K562 (cell line): ENCODE data around the gene GABPB2. TPM values are rescaled to one million over a fixed set of nuclear protein-coding genes. Genes with fewer than 3 reads are reported as not detected.

ENCODE experiments used
- ATAC-seq: fragments of 200-7000 bp; cut with Tn5 transposase; 3 replicates; pipeline ENCODE4 v1.9.1; 2020; ENCODE audit warnings: moderate library complexity
- BruUV-seq: library from RNA; stranded (reverse); fragments of 400-500 nt; replicated peaks from 2 replicates; lab custom pipeline; 2021; lab: Mats Ljungman, UMichigan
- CTCF ChIA-PET: fragments of 300-600 bp; formaldehyde crosslinking; extraction: SDS; loops from one replicate; lab custom pipeline; 2021; ENCODE audit warnings: low intra/inter-chr PET ratio; lab: Yijun Ruan, JAX
- POLR2A ChIA-PET: fragments of 300-600, 350-650 bp; sonication (Branson Sonifier 250); formaldehyde crosslinking; extraction: SDS; loops from one replicate; lab custom pipeline; 2021; ENCODE audit warnings: antibody characterized with exemption, inconsistent platforms; lab: Yijun Ruan, JAX
- DNase-seq, 4 experiments: peaks; one replicate each; pipeline versions ENCODE4 v3.0.0 to v3.0.0-alpha.2; 2011 to 2018; ENCODE audit warnings: low spot score in 3 of 4, mixed read lengths in 3 of 4; ENCODE audit errors: extremely low read depth in 1 of 4
- FAIRE-seq: peaks from 2 replicates; lab custom pipeline; 2011; peaks lifted over from hg19 to GRCh38; lab: Jason Lieb, UNC
- H2AFZ ChIP-seq: 2 replicates; pipeline ENCODE4 v1.6.0; 2011; ENCODE audit warnings: low read depth, low read length, control low read depth, inconsistent platforms
- H3K27ac ChIP-seq: fragments of 200-600 bp; 3 replicates; pipeline ENCODE4 v1.8.0; 2011; ENCODE audit warnings: low read depth, mild to moderate bottlenecking, control low read depth, inconsistent platforms, low read length, moderate library complexity, mixed read lengths; ENCODE audit errors: extremely low read depth
- H3K27me3 ChIP-seq, 2 experiments: fragments of 300-600 bp in 1 of 2; 2 replicates in 1 of 2; 3 replicates in 1 of 2; pipeline versions ENCODE4 v1.6.0 to v1.8.0; 2011; ENCODE audit warnings: inconsistent platforms in 2 of 2, low read length in 2 of 2, mild to moderate bottlenecking in 1 of 2, mixed read lengths in 1 of 2, moderate library complexity in 1 of 2; ENCODE audit not compliant: control insufficient read depth in 2 of 2, insufficient read depth in 2 of 2
- H3K36me3 ChIP-seq: fragments of 300-600 bp; 3 replicates; pipeline ENCODE4 v1.8.0; 2011; ENCODE audit warnings: mild to moderate bottlenecking, low read length, inconsistent platforms; ENCODE audit not compliant: control insufficient read depth, insufficient read depth
- H3K4me1 ChIP-seq, 2 experiments: fragments of 200-600 bp in 1 of 2; replicated peaks in 1 of 2; 2 replicates in 1 of 2; 3 replicates in 1 of 2; pipeline versions ENCODE4 v1.5.1 to v1.8.0; 2011; ENCODE audit warnings: inconsistent platforms in 2 of 2, low read length in 2 of 2, mild to moderate bottlenecking in 1 of 2, mixed read lengths in 1 of 2, moderate library complexity in 1 of 2; ENCODE audit not compliant: control insufficient read depth in 2 of 2, insufficient read depth in 2 of 2
- H3K4me2 ChIP-seq: 2 replicates; pipeline ENCODE4 v1.6.1; 2011; ENCODE audit warnings: low read length, control low read depth, inconsistent platforms, mixed read lengths; ENCODE audit not compliant: insufficient read depth
- H3K4me3 ChIP-seq: fragments of 200-600 bp; sonication (generic), shearing (Covaris generic); 2 replicates; pipeline ENCODE4 v1.5.1; 2016; ENCODE audit warnings: control low read depth, inconsistent platforms
- H3K79me2 ChIP-seq: fragments of 200-600 bp; 3 replicates; pipeline ENCODE4 v1.8.0; 2011; ENCODE audit warnings: low read length, inconsistent platforms; ENCODE audit not compliant: control insufficient read depth, insufficient read depth
- H3K9ac ChIP-seq, 2 experiments: 2 replicates each; pipeline versions ENCODE4 v1.6.0 to v1.6.1; 2011; ENCODE audit warnings: low read depth in 2 of 2, low read length in 2 of 2, control low read depth in 1 of 2, inconsistent platforms in 1 of 2, mild to moderate bottlenecking in 1 of 2, mixed read lengths in 1 of 2; ENCODE audit not compliant: insufficient read depth in 1 of 2
- H3K9me1 ChIP-seq: one replicate; pipeline ENCODE4 v1.6.0; 2011; ENCODE audit warnings: inconsistent platforms, mild to moderate bottlenecking, low read length, moderate library complexity; ENCODE audit not compliant: control insufficient read depth, insufficient read depth
- H3K9me3 ChIP-seq: replicated peaks from 2 replicates; pipeline ENCODE4 v1.5.1; 2011; ENCODE audit warnings: low read depth, low read length, inconsistent platforms; ENCODE audit not compliant: control insufficient read depth, insufficient read depth
- H4K20me1 ChIP-seq: replicated peaks from 2 replicates; pipeline ENCODE4 v1.6.1; 2011; ENCODE audit warnings: low read length, inconsistent platforms, mixed read lengths; ENCODE audit not compliant: control insufficient read depth, insufficient read depth
- CREM ChIP-seq: IDR thresholded peaks from 2 replicates; pipeline ENCODE4 v1.6.1; 2014; ENCODE audit warnings: antibody characterized with exemption, low read depth
- HMG20A ChIP-seq: fragments of 450-650 bp; formaldehyde crosslinking; conservative IDR thresholded peaks from 2 replicates; pipeline ENCODE4 v1.4.0; 2020; ENCODE audit warnings: mild to moderate bottlenecking, mixed read lengths
- NFIX ChIP-seq: fragments of 250-450 bp; sonication (Bioruptor Pico); IDR thresholded peaks from 2 replicates; pipeline ENCODE4 v1.4.0; 2020; ENCODE audit warnings: low read depth, mild to moderate bottlenecking, moderate library complexity
- OTX1 ChIP-seq: fragments of 450-650 bp; formaldehyde crosslinking; IDR thresholded peaks from 2 replicates; pipeline ENCODE4 v1.4.0; 2022; ENCODE audit warnings: mild to moderate bottlenecking
- SIX5 ChIP-seq, 2 experiments: IDR thresholded peaks; 2 replicates each; pipeline ENCODE4 v1.6.1; 2011; ENCODE audit warnings: low read length in 2 of 2, borderline replicate concordance in 1 of 2, low read depth in 1 of 2, mild to moderate bottlenecking in 1 of 2, moderate library complexity in 1 of 2; ENCODE audit not compliant: insufficient read depth in 1 of 2
- ZBTB7A ChIP-seq: IDR thresholded peaks from 2 replicates; pipeline ENCODE4 v1.6.1; 2011; ENCODE audit warnings: low read depth, mild to moderate bottlenecking, low read length, moderate library complexity, borderline replicate concordance; ENCODE audit not compliant: control insufficient read depth
- ZNF174 ChIP-seq: fragments of 250-450 bp; sonication (Bioruptor Pico); IDR thresholded peaks from 2 replicates; pipeline ENCODE4 v1.4.0; 2020; ENCODE audit warnings: mild to moderate bottlenecking
- WGBS: fragments of 100-300 bp; shearing (Covaris generic); methylation state at CpG from one replicate; pipeline ENCODE4 v1.1.6; 2016; ENCODE audit warnings: low coverage, mixed read lengths; ENCODE audit not compliant: insufficient coverage; ENCODE audit errors: missing lambda C conversion rate; 5-methylcytosine and 5-hydroxymethylcytosine counted together
- in situ Hi-C: fragments of 300-500 bp; cut with MboI; formaldehyde crosslinking; loops from 4 replicates; pipeline ENCODE4 v1.15.0; 2018; ENCODE audit warnings: inconsistent platforms, mixed read lengths
- intact Hi-C: fragments of 100-400 bp; cut with micrococcal nuclease; formaldehyde crosslinking; loops from 2 replicates; pipeline ENCODE4 v1.14.2; 2022
- polyA plus RNA-seq, 8 experiments: library from polyadenylated mRNA; depleted of rRNA in 4 of 8; stranded (reverse) in 5 of 8; unstranded in 3 of 8; fragments of >200 nt; fragmentation: Nextera tagmentation in 2 of 8; fragmentation: Illumina TruSeq in 1 of 8; extraction: Ambion mirVana in 2 of 8; extraction: Trizol in 1 of 8; gene quantifications; 2 replicates each; pipeline versions ENCODE4 v1.2.1 to v1.2.3, GENCODE V29; 2011 to 2014; ENCODE audit warnings: inconsistent platforms in 1 of 8, missing spikeins in 1 of 8
- total RNA-seq, 7 experiments: library from RNA; depleted of rRNA in 6 of 7; stranded (reverse); fragments of >200 nt in 6 of 7; fragmentation: Illumina TruSeq in 2 of 7; extraction: Trizol in 2 of 7; gene quantifications; 2 replicates each; pipeline versions ENCODE4 v1.2.1 to v1.2.3, GENCODE V29; 2011 to 2021; ENCODE audit warnings: low replicate concordance in 1 of 7
- TF ChIP-seq, protein P1 (sequence below): sonication (generic); formaldehyde crosslinking; IDR thresholded peaks from 2 replicates; pipeline ENCODE4 v1.8.0; 2022; ENCODE audit warnings: missing genetic modification reagents, mild to moderate bottlenecking, moderate library complexity, borderline replicate concordance

GABPB2 gene
- total and polyA plus RNA-seq, 9 of the 15 experiments (the other 6 are each of a cell fraction or from before 2014, with no cell fraction given): 2.2 to 13.3 (median 6.1) TPM

- no peak for TF ChIP-seq CREM
- no peak for TF ChIP-seq NFIX (CRISPR knock-in tag)
- TF ChIP-seq, protein P1, sequence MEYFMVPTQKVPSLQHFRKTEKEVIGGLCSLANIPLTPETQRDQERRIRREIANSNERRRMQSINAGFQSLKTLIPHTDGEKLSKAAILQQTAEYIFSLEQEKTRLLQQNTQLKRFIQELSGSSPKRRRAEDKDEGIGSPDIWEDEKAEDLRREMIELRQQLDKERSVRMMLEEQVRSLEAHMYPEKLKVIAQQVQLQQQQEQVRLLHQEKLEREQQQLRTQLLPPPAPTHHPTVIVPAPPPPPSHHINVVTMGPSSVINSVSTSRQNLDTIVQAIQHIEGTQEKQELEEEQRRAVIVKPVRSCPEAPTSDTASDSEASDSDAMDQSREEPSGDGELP (CRISPR knock-in tag): no peak
- TF ChIP-seq SIX5 (IDR thresholded peaks at IDR 0.05; ENCODE audit: borderline replicate concordance in 1 of 2, insufficient read depth in 1 of 2, low read depth in 1 of 2, low read length in 2 of 2): no peak
Observed at GRCh38 chr1:151131701-151132334, 61.3 kb downstream of the GABPB2 start (continued).

DNA sequence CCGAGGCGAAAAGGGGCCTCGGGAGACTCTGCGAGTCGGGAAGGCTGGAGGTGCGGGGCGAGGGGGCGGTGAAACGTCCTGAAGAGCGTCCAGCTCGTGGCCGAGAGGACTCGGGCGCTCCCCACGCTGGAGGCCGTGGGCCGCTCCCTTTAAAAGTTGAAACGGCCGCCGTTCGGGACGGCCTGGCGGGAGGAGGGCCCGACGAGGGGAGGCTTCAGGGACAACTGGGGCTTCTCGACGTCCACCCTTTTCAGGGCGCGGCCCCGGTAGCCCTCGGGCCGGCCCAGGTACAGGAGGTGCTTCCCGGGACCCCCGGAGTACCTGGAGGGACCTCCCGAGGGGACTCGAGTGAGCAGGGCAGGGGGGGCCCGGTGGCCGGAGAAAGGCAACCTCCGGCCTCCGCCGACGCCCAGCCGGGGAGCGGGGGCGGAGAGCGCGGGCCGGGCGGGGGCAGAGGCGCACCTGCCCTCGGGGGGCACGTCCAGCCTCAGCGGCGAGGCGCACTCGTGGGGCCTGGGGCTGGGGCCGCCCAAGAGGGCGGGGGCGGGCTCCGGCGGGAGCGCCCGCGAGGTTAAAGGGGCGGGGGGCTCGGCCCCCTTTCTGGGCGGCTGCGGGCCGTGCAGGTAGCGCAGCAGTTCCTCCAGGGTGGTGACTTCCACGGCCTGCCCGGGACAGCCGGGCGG is 61.9 kb downstream of the GABPB2 start:
- FAIRE-seq (no peak), DNase-seq (peak in 2 of 4 experiments; percentile 16 to 33), ATAC-seq (no peak)
- 78% methylated on average over 16 of the region's 74 CpGs for WGBS
- Histone ChIP-seq H3K79me2 (no peaks in the 10 kb centered on the region), H3K4me2 (no peak overlapping the region), H2AFZ (no peak overlapping the region), H3K27ac (no peak overlapping the region), H3K9ac (no peak overlapping the region), H3K4me1 (peaks cover 0 to 20% of the 10 kb centered on the region in 2 experiments; a peak in 2 of 5 replicates), H3K4me3 (no peak overlapping the region), H4K20me1 (no peaks in the 10 kb centered on the region), H3K27me3 (no peaks in the 10 kb centered on the region), H3K36me3 (no peaks in the 10 kb centered on the region), H3K9me1 (no peaks in the 10 kb centered on the region), H3K9me3 (no peaks in the 10 kb centered on the region)
- intact Hi-C loops: no loop called here
- ChIA-PET CTCF (no interaction called here), POLR2A (no interaction called here)
- TF ChIP-seq ZNF174 (no peak), OTX1 (CRISPR knock-in tag) (no peak), HMG20A (CRISPR knock-in tag) (no peak), ZBTB7A (peak; percentile 37; the same call in 1 of the 2 replicates)
- in situ Hi-C loops: no loop called here
- no TSS peak for BruUV-seq
